ENCODE results near the gene RNF146. TPM values are rescaled to one million over a fixed set of nuclear protein-coding genes. Genes with fewer than 3 reads are reported as not detected.
A peak's percentile ranks its signal among the peaks of the same experiment; 100 is the strongest.

The RNF146 gene
- polyA plus RNA-seq, 3 donors: 14.7 to 63.4 (median 22.5) TPM

DNA sequence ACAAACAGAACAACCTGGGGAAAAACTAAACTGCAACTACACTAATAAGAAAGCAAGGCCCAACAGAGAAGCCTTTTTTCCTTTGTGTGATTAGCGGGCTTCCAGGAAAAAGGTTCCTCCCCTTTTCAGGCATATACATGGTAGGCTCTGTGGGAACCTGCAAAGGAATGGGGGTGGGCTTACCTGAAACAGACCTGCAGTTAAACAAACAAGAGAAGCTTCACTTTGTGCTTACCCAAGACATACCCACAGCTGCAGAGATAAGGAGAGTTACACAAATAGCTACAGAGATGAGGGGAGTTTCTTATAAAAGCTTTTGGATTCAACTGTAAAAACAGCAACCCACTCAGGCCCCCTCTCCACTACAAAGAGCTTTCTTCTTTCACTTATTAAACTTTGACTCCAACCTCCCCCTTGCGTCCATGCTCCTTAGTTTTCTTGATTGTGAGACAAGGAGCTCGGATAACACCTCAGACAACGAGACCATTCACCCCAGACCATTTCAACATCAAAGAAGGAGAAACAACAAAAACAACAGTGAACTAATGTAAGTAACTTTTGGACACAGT lies 30.9 kb downstream of the RNF146 start:
- no peaks in the 10 kb centered on the region for H3K9me3 ChIP-seq (replicated peaks in 1 of 2; ENCODE audit: control insufficient read depth in 1 of 2, insufficient read depth in 1 of 2, low read length in 2 of 2)
- peaks cover under 1% of the 10 kb centered on the region for H3K4me1 Mint-ChIP-seq
- peaks cover 77% of the 10 kb centered on the region for H4K20me1 ChIP-seq (ENCODE audit: insufficient read depth, low read length)
- 100% methylated on average over 1 of the region's 4 CpGs for WGBS (ENCODE audit: insufficient coverage)
- H3K27me3 Mint-ChIP-seq (ENCODE audit: low read depth in 3 of 3): no peaks in the 10 kb centered on the region
- H3K4me3 Mint-ChIP-seq: no peak overlapping the region
- intact Hi-C loops (cut with micrococcal nuclease): no loop called here
- no peak for DNase-seq
- H3K79me2 ChIP-seq (ENCODE audit: insufficient read depth, low read length): peaks cover 28% of the 10 kb centered on the region
- H3K4me3 ChIP-seq (replicated peaks in 1 of 3; ENCODE audit: low read depth in 2 of 3, low read length in 3 of 3): no peak overlapping the region
- no peaks in the 10 kb centered on the region for H3K9me3 Mint-ChIP-seq
- H3K27me3 ChIP-seq (ENCODE audit: control insufficient read depth in 2 of 2, insufficient read depth in 2 of 2, low read length in 2 of 2): no peaks in the 10 kb centered on the region
- no peak overlapping the region for H3K4me2 ChIP-seq (replicated peaks; ENCODE audit: extremely low read depth, low read length, poor library complexity, severe bottlenecking)
- H3K36me3 ChIP-seq (replicated peaks in 1 of 2; ENCODE audit: control insufficient read depth in 1 of 2, insufficient read depth in 2 of 2, low read length in 2 of 2): peaks cover 28 to 62% of the 10 kb centered on the region in 2 donors
- no peak overlapping the region for H3K9ac ChIP-seq (ENCODE audit: insufficient read depth, low read length, poor library complexity, severe bottlenecking)
- TF ChIP-seq, protein P1, sequence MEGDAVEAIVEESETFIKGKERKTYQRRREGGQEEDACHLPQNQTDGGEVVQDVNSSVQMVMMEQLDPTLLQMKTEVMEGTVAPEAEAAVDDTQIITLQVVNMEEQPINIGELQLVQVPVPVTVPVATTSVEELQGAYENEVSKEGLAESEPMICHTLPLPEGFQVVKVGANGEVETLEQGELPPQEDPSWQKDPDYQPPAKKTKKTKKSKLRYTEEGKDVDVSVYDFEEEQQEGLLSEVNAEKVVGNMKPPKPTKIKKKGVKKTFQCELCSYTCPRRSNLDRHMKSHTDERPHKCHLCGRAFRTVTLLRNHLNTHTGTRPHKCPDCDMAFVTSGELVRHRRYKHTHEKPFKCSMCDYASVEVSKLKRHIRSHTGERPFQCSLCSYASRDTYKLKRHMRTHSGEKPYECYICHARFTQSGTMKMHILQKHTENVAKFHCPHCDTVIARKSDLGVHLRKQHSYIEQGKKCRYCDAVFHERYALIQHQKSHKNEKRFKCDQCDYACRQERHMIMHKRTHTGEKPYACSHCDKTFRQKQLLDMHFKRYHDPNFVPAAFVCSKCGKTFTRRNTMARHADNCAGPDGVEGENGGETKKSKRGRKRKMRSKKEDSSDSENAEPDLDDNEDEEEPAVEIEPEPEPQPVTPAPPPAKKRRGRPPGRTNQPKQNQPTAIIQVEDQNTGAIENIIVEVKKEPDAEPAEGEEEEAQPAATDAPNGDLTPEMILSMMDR (IDR thresholded peaks at IDR 0.05): no peak
- no peak overlapping the region for H2AFZ ChIP-seq (ENCODE audit: insufficient read depth, low read depth, low read length, poor library complexity, severe bottlenecking)
- H3K36me3 Mint-ChIP-seq: peaks cover 18 to 36% of the 10 kb centered on the region in 2 donors
- peak overlapping the region in 1 of 2 donors; percentile 10 for H3K27ac ChIP-seq (ENCODE audit: low read depth in 1 of 2, low read length in 2 of 2)
- peak overlapping the region in 4 of 7 donors; percentile 6 to 72 (median 30) for H3K27ac Mint-ChIP-seq
- no peaks in the 10 kb centered on the region for H3K4me1 ChIP-seq (ENCODE audit: control insufficient read depth in 1 of 2, insufficient read depth in 2 of 2, low read length in 2 of 2)

DNA sequence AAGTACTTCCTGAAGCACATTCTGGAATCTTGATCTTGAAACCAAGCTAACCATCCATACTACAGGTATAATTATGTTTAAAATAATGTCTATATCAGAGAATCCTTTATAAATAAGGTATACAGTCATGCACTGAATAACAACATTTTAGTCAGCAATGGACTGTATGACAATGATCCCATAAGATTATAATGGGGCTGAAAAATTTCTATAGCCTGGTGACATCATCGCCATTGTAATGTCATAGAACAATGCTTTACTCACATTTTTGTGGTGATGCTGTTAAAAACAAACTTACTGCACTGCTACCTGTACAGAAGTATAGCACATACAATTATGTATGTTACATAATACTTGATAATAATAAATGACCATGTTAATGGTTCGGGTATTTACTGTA lies 31.8 kb downstream of the RNF146 start:
- no peak overlapping the region for H2AFZ ChIP-seq (ENCODE audit: insufficient read depth, low read depth, low read length, poor library complexity, severe bottlenecking)

More for the DNA sequence above, 31.8 kb downstream of the RNF146 start:
- H3K4me3 ChIP-seq (replicated peaks in 1 of 3; ENCODE audit: low read depth in 2 of 3, low read length in 3 of 3): no peak overlapping the region
- Mint-ChIP-seq H3K9me3 (no peaks in the 10 kb centered on the region), H3K36me3 (peaks cover 13 to 29% of the 10 kb centered on the region in 2 donors), H3K27ac (no peak overlapping the region), H3K4me1 (peaks cover 6% of the 10 kb centered on the region), H3K27me3 (ENCODE audit: low read depth in 3 of 3) (no peaks in the 10 kb centered on the region), H3K4me3 (no peak overlapping the region)
- H3K27ac ChIP-seq (ENCODE audit: low read depth in 1 of 2, low read length in 2 of 2): no peak overlapping the region
- no peak for DNase-seq
- peaks cover 3 to 8% of the 10 kb centered on the region in 2 donors for H3K4me1 ChIP-seq (ENCODE audit: control insufficient read depth in 1 of 2, insufficient read depth in 2 of 2, low read length in 2 of 2)
- no CpG with 5 or more reads among the region's 2 CpGs for WGBS (ENCODE audit: insufficient coverage)
- TF ChIP-seq, protein P1 (IDR thresholded peaks at IDR 0.05): no peak
- peaks cover 24 to 53% of the 10 kb centered on the region in 2 donors for H3K36me3 ChIP-seq (replicated peaks in 1 of 2; ENCODE audit: control insufficient read depth in 1 of 2, insufficient read depth in 2 of 2, low read length in 2 of 2)
- intact Hi-C loops (cut with micrococcal nuclease): no loop called here
- no peak overlapping the region for H3K9ac ChIP-seq (ENCODE audit: insufficient read depth, low read length, poor library complexity, severe bottlenecking)
- peaks cover 74% of the 10 kb centered on the region for H4K20me1 ChIP-seq (ENCODE audit: insufficient read depth, low read length)
- no peaks in the 10 kb centered on the region for H3K27me3 ChIP-seq (ENCODE audit: control insufficient read depth in 2 of 2, insufficient read depth in 2 of 2, low read length in 2 of 2)
- no peak overlapping the region for H3K4me2 ChIP-seq (replicated peaks; ENCODE audit: extremely low read depth, low read length, poor library complexity, severe bottlenecking)
- no peaks in the 10 kb centered on the region for H3K9me3 ChIP-seq (replicated peaks in 1 of 2; ENCODE audit: control insufficient read depth in 1 of 2, insufficient read depth in 1 of 2, low read length in 2 of 2)
- H3K79me2 ChIP-seq (ENCODE audit: insufficient read depth, low read length): peaks cover 25% of the 10 kb centered on the region
